ENCODE measurements around the gene COL6A3. TPM values are rescaled to one million over a fixed set of nuclear protein-coding genes. Genes with fewer than 3 reads are reported as not detected.

COL6A3 gene
- total RNA-seq, 1 donor from 2014 or later = 264 TPM

DNA sequence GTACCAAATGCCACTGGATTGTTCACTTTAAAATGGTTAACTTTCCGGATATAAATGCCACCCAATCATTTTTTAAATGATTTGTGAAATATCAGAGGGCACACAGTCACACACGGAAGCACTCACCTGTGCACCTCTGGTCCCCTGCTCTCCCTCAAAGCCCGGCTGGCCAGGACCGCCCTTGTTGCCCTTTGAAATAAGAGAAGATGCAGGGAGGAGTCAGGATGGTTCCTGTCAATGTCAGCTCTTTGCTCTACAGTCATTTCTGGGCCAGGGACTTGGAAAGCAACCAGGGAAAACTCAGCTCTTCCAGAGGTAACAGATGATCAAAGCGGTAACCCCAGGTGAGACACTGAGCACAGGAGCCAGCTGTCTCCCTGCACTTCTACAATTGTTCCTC is 60.7 kb downstream of the COL6A3 start:
- TF ChIP-seq CTCF (IDR thresholded peaks at IDR 0.05) = no peak
- no peaks in the 10 kb centered on the region for H3K27me3 Mint-ChIP-seq (ENCODE audit: low read depth)
- H3K4me1 Mint-ChIP-seq (ENCODE audit: low read depth) = peaks cover 42% of the 10 kb centered on the region
- peaks cover 22% of the 10 kb centered on the region for H3K36me3 Mint-ChIP-seq (ENCODE audit: low read depth)
- no peaks in the 10 kb centered on the region for H3K9me3 Mint-ChIP-seq (ENCODE audit: low read depth)
- H3K27ac Mint-ChIP-seq (ENCODE audit: unreplicated experiment) = no peak overlapping the region
- no peak for DNase-seq (ENCODE audit: low spot score)
- H3K4me3 Mint-ChIP-seq (ENCODE audit: unreplicated experiment) = no peak overlapping the region

DNA sequence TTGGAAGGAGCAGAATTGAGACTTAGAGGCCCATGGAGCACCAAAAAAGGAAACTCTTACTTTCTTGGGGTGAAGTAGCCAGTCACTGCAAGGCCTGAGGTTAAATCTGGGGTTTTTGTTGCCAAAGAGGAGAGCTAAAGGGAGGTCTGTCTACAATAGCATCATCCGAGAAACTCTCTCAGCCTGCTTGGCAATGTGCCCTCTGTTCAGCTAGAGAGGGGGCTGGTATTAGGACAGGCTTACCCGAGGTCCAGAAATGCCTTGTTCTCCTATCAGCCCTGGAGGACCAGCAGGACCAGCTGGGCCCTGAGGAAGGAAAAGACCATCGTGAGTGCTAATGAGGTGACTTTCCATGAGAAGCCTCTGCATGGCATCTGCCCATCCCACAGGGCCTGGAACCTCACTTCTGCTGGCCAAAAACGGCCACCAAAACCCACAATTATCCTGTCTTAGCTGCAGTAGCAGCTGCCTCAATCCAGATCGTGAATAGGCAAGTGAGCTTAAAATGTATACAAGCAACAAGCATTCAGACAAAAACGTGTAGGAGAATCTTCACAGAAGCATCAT is 61.6 kb downstream of the COL6A3 start:
- no peak overlapping the region for H3K27ac Mint-ChIP-seq (ENCODE audit: unreplicated experiment)
- H3K9me3 Mint-ChIP-seq (ENCODE audit: low read depth) = no peaks in the 10 kb centered on the region
- no peak for TF ChIP-seq CTCF (IDR thresholded peaks at IDR 0.05)
- H3K36me3 Mint-ChIP-seq (ENCODE audit: low read depth) = peaks cover 25% of the 10 kb centered on the region
- no peak for DNase-seq (ENCODE audit: low spot score)
- no peaks in the 10 kb centered on the region for H3K27me3 Mint-ChIP-seq (ENCODE audit: low read depth)
- peaks cover 42% of the 10 kb centered on the region for H3K4me1 Mint-ChIP-seq (ENCODE audit: low read depth)
- no peak overlapping the region for H3K4me3 Mint-ChIP-seq (ENCODE audit: unreplicated experiment)

DNA sequence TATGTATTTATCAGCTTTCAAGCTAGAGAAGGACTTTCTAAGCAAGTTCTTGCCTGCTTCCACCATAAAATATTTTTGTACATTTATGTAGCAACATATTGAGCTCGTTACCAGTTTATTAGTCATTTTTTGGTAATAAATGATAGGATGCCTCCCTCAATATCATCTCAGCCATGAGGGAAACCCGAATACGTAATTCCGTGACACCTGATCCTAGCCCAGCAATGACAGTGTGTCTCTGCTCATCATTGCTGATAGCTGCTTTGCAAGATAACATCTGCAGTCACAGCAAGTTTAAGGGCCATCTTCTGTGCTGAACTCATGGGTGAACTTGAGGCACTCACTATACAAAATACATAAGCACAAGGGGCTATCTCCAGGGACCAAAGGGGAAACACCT is 62.2 kb downstream of the COL6A3 start:
- no peaks in the 10 kb centered on the region for H3K9me3 Mint-ChIP-seq (ENCODE audit: low read depth)
- no peak overlapping the region for H3K4me3 Mint-ChIP-seq (ENCODE audit: unreplicated experiment)
- DNase-seq (ENCODE audit: low spot score) = no peak
- TF ChIP-seq CTCF (IDR thresholded peaks at IDR 0.05) = no peak
- H3K36me3 Mint-ChIP-seq (ENCODE audit: low read depth) = peaks cover 31% of the 10 kb centered on the region
- H3K27me3 Mint-ChIP-seq (ENCODE audit: low read depth) = no peaks in the 10 kb centered on the region
- peaks cover 37% of the 10 kb centered on the region for H3K4me1 Mint-ChIP-seq (ENCODE audit: low read depth)
- H3K27ac Mint-ChIP-seq (ENCODE audit: unreplicated experiment) = no peak overlapping the region

- Mint-ChIP-seq H3K4me3 (ENCODE audit: unreplicated experiment) (no peak overlapping the region), H3K27ac (ENCODE audit: unreplicated experiment) (no peak overlapping the region), H3K9me3 (ENCODE audit: low read depth) (no peaks in the 10 kb centered on the region), H3K4me1 (ENCODE audit: low read depth) (peaks cover 38% of the 10 kb centered on the region), H3K36me3 (ENCODE audit: low read depth) (peaks cover 34% of the 10 kb centered on the region), H3K27me3 (ENCODE audit: low read depth) (no peaks in the 10 kb centered on the region)
- no peak for TF ChIP-seq CTCF (IDR thresholded peaks at IDR 0.05)
- DNase-seq (ENCODE audit: low spot score) = no peak
Observed at GRCh38 chr2:237351046-237351445, 62.9 kb downstream of the COL6A3 start.

GRCh38 chr2:237350597-237350996 is 63.4 kb downstream of the COL6A3 start:
- Mint-ChIP-seq H3K9me3 (ENCODE audit: low read depth) (no peaks in the 10 kb centered on the region), H3K4me3 (ENCODE audit: unreplicated experiment) (no peak overlapping the region), H3K4me1 (ENCODE audit: low read depth) (peaks cover 37% of the 10 kb centered on the region), H3K27me3 (ENCODE audit: low read depth) (no peaks in the 10 kb centered on the region), H3K27ac (ENCODE audit: unreplicated experiment) (no peak overlapping the region), H3K36me3 (ENCODE audit: low read depth) (peaks cover 37% of the 10 kb centered on the region)
- DNase-seq (ENCODE audit: low spot score) = no peak
- no peak for TF ChIP-seq CTCF (IDR thresholded peaks at IDR 0.05)

Data from chondrocyte (in vitro differentiated cells).